GM19397 (cell line): ENCODE measurements around the gene SGCB.

Experiments
- ATAC-seq: cut with Tn5 transposase; IDR thresholded peaks from one replicate; pipeline ENCODE4 v1.9.1; 2021; ENCODE audit warnings: mild to moderate bottlenecking, moderate library complexity; ENCODE audit not compliant: unreplicated experiment

Gene SGCB

GRCh38 chr4:52019936-52020657, 18.0 kb downstream of the SGCB start, which contains the start of gene LRRC66:
Gene LRRC66, minus strand, starts transcription at chr4:52020363. Its CDS starts 2,750 bp downstream, at chr4:52017613.
- ATAC-seq: no peak

- no peak for ATAC-seq
These were observed 20.3 kb downstream of the SGCB start for GRCh38 chr4:52017814-52018213.

- no peak for ATAC-seq
These were observed 21.1 kb downstream of the SGCB start for GRCh38 chr4:52016981-52017380.

GRCh38 chr4:52015366-52015765, 22.7 kb downstream of the SGCB start:
- ATAC-seq: no peak

GRCh38 chr4:52014903-52015302, 23.2 kb downstream of the SGCB start:
- no peak for ATAC-seq

- ATAC-seq: no peak
These were observed 25.4 kb downstream of the SGCB start for GRCh38 chr4:52012651-52013050.

- ATAC-seq: no peak
These were observed 27.1 kb downstream of the SGCB start for GRCh38 chr4:52010986-52011385.

- no peak for ATAC-seq
These were observed 31.2 kb downstream of the SGCB start for GRCh38 chr4:52006887-52007286.

GRCh38 chr4:52005604-52006273, 32.4 kb downstream of the SGCB start:
- ATAC-seq: no peak

- no peak for ATAC-seq
These were observed 33.7 kb downstream of the SGCB start for GRCh38 chr4:52004414-52004813.

- no peak for ATAC-seq
These were observed 36.5 kb downstream of the SGCB start for GRCh38 chr4:52001616-52002015.

- no peak for ATAC-seq
These were observed 38.8 kb downstream of the SGCB start for GRCh38 chr4:51999250-51999649.

GRCh38 chr4:51998837-51999236, 39.3 kb downstream of the SGCB start:
- ATAC-seq: no peak

- no peak for ATAC-seq
These were observed 40.5 kb downstream of the SGCB start for GRCh38 chr4:51997647-51998046.

GRCh38 chr4:51995647-51996220, 42.4 kb downstream of the SGCB start:
- no peak for ATAC-seq
